SK-N-MC (cell line): ENCODE measurements around the gene LGALS12.

Source experiments
- EZH2 ChIP-seq: fragments of 200-600 bp; sonication (generic); IDR thresholded peaks from one replicate; pipeline ENCODE4 v1.6.1; 2017; ENCODE audit warnings: antibody characterized with exemption
- POLR2AphosphoS5 ChIP-seq: IDR thresholded peaks from 2 replicates; pipeline ENCODE4 v1.6.1; 2012; ENCODE audit warnings: mild to moderate bottlenecking, low read depth, low read length, borderline replicate concordance

GRCh38 chr11:63532117-63532516 is 26.2 kb downstream of the LGALS12 start:
- TF ChIP-seq EZH2 (no peak), POLR2AphosphoS5 (no peak)
